Kidney (tissue), 14 donors: Measurements from ENCODE around the gene LLGL2. TPM values are rescaled to one million over a fixed set of nuclear protein-coding genes. Genes with fewer than 3 reads are reported as not detected.

Experiments
- DNase-seq, 5 donors: peaks; one replicate each; pipeline ENCODE4 v3.0.0-alpha.2; 2013 to 2020
- FAIRE-seq: peaks from 2 replicates; lab custom pipeline; 2012; peaks lifted over from hg19 to GRCh38; lab: Jason Lieb, UNC
- H3K27ac ChIP-seq, 2 donors: one replicate each; pipeline ENCODE4 v1.7.0; 2013; ENCODE audit warnings: low read depth in 2 of 2, low read length in 2 of 2, inconsistent platforms in 1 of 2
- H3K27me3 ChIP-seq: one replicate; pipeline ENCODE4 v1.7.1; 2013; ENCODE audit warnings: low read length, inconsistent platforms; ENCODE audit not compliant: control insufficient read depth, insufficient read depth
- H3K36me3 ChIP-seq, 3 donors: one replicate each; pipeline versions ENCODE4 v1.7.0 to v1.7.1; 2013; ENCODE audit warnings: low read length in 3 of 3, control low read depth in 1 of 3, inconsistent platforms in 1 of 3; ENCODE audit not compliant: insufficient read depth in 3 of 3, control insufficient read depth in 2 of 3
- H3K4me1 ChIP-seq, 3 donors: one replicate each; pipeline versions ENCODE4 v1.7.0 to v1.7.1; 2013; ENCODE audit warnings: low read length in 3 of 3, inconsistent platforms in 1 of 3, low read depth in 1 of 3; ENCODE audit not compliant: control insufficient read depth in 2 of 3, insufficient read depth in 2 of 3
- H3K4me3 ChIP-seq, 3 donors: one replicate each; pipeline versions ENCODE4 v1.7.0 to v1.8.1; 2013; ENCODE audit warnings: low read length in 3 of 3, control low read depth in 1 of 3, inconsistent platforms in 1 of 3
- H3K9ac ChIP-seq, 3 donors: one replicate each; pipeline versions ENCODE4 v1.7.0 to v1.7.1; 2013; ENCODE audit warnings: low read length in 3 of 3, control low read depth in 1 of 3, inconsistent platforms in 1 of 3
- H3K9me3 ChIP-seq, 3 donors: one replicate each; pipeline versions ENCODE4 v1.7.0 to v1.7.1; 2013; ENCODE audit warnings: low read length in 3 of 3, control low read depth in 1 of 3, inconsistent platforms in 1 of 3; ENCODE audit not compliant: control insufficient read depth in 2 of 3, insufficient read depth in 1 of 3
- intact Hi-C: fragments of 100-400 bp; cut with DNase I; formaldehyde crosslinking; loops from one replicate; pipeline ENCODE4 v1.11.1; 2022
- polyA plus RNA-seq: library from polyadenylated mRNA; stranded (reverse); fragments of 350-450 nt; fragmentation: Illumina TruSeq; extraction: RNeasy Lipid Tissue Mini Kit (QIAGEN cat#74804); gene quantifications from one replicate; pipeline ENCODE4 v1.2.3, GENCODE V29; 2014; ENCODE audit warnings: low read depth, low replicate concordance; ENCODE audit not compliant: insufficient read depth
- total RNA-seq: library from RNA; stranded (reverse); fragmentation: NEBNext Ultra II Directional; extraction: Animal tissue kit (Norgen Biotek cat#: 25700); gene quantifications from one replicate; pipeline ENCODE4 v1.2.1, GENCODE V29; 2021
- TF ChIP-seq, protein P1 (sequence below): IDR thresholded peaks from 3 replicates; pipeline ENCODE4 v1.5.1; 2012; ENCODE audit warnings: mild to moderate bottlenecking, moderate library complexity, borderline replicate concordance; ENCODE audit not compliant: insufficient read depth; ENCODE audit errors: extremely low read depth
- donor health status: control.
- donor health status: control.
- donor health status: control.
- donor health status: control.
- donor health status: control.
- donor health status: DM: yes; HTN: yes; CAD: no.
- donor health status: Normal renal cell carcinoma (clear cell type).

Gene LLGL2
- total and polyA plus RNA-seq, 2 donors from 2014 or later = 181 to 262 TPM

DNA sequence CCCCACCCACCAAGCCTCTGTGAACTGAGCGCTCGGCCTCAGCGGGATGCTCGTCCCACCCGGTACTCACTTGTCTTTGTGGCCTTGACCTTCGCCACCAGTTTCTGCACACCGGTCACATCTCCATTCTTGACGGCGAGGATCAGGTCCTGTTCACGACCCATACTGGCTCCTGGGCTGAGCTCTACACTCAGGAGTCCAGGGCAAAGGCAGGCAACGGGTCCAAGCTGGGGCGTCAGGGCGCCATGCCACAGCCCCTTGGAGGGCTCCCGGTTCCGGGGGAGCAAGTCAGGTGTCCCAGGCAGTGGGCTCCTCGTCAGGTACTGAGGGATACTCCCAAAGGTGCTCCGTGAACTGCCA, 11.9 kb upstream of the LLGL2 start:
- Histone ChIP-seq H3K9ac (peak overlapping the region in 2 of 3 donors; percentile 61 to 95), H3K27ac (peak overlapping the region; percentile 89), H3K4me1 (peaks cover 0 to 41% (median 39%) of the 10 kb centered on the region in 3 donors), H3K27me3 (no peaks in the 10 kb centered on the region), H3K9me3 (no peaks in the 10 kb centered on the region), H3K4me3 (peak overlapping the region in 2 of 3 donors; percentile 81 to 86), H3K36me3 (peaks cover 0 to 21% (median 2%) of the 10 kb centered on the region in 3 donors)
- TF ChIP-seq, protein P1, sequence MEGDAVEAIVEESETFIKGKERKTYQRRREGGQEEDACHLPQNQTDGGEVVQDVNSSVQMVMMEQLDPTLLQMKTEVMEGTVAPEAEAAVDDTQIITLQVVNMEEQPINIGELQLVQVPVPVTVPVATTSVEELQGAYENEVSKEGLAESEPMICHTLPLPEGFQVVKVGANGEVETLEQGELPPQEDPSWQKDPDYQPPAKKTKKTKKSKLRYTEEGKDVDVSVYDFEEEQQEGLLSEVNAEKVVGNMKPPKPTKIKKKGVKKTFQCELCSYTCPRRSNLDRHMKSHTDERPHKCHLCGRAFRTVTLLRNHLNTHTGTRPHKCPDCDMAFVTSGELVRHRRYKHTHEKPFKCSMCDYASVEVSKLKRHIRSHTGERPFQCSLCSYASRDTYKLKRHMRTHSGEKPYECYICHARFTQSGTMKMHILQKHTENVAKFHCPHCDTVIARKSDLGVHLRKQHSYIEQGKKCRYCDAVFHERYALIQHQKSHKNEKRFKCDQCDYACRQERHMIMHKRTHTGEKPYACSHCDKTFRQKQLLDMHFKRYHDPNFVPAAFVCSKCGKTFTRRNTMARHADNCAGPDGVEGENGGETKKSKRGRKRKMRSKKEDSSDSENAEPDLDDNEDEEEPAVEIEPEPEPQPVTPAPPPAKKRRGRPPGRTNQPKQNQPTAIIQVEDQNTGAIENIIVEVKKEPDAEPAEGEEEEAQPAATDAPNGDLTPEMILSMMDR = no peak
- FAIRE-seq = no peak
- peak in 2 of 5 donors; percentile 58 to 75 for DNase-seq
- intact Hi-C loops = no loop called here

DNA sequence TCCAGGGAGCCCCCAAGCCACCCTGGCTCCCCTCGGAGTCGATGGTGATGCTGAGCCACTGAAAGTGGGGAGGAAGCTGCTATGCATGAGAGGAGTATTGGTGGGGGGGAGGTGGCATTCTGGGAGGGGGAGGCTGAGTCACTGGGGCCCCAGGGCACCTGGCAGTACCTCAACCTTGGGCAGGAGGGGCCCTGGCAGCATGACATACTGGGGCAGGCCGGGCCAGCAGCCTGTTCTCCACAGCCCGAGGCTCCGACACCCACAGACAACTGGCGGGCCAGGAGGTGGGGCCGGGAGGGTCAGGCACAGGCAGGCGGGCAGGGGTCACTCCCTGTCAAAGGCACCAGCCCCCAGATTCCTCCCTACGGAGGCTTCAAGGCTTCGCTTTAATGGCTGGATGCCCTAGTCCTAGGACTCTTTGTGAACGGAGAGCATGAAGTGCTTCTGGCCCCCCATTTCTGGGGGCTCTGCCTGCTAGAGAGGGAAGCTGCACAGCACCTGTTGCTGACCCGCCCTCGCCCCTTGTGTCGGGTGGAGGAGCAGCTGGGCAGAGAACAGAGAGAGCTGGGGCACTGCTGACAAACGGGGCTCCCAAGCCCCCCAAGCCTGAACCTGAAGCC, 11.1 kb upstream of the LLGL2 start:
- TF ChIP-seq, protein P1 = no peak
- intact Hi-C loops = no loop called here
- DNase-seq (peak in 3 of 5 donors; percentile 46 to 93 (median 82)), FAIRE-seq (no peak)
- peak overlapping the region; percentile 89 for H3K27ac ChIP-seq
- no peaks in the 10 kb centered on the region for H3K9me3 ChIP-seq
- peak overlapping the region; percentile 62 to 86 (median 81) for H3K4me3 ChIP-seq
- peak overlapping the region in 2 of 3 donors; percentile 90 to 95 for H3K9ac ChIP-seq
- peaks cover 0 to 21% (median 2%) of the 10 kb centered on the region in 3 donors for H3K36me3 ChIP-seq
- H3K27me3 ChIP-seq = no peaks in the 10 kb centered on the region
- peaks cover 0 to 33% (median 31%) of the 10 kb centered on the region in 3 donors for H3K4me1 ChIP-seq

DNA sequence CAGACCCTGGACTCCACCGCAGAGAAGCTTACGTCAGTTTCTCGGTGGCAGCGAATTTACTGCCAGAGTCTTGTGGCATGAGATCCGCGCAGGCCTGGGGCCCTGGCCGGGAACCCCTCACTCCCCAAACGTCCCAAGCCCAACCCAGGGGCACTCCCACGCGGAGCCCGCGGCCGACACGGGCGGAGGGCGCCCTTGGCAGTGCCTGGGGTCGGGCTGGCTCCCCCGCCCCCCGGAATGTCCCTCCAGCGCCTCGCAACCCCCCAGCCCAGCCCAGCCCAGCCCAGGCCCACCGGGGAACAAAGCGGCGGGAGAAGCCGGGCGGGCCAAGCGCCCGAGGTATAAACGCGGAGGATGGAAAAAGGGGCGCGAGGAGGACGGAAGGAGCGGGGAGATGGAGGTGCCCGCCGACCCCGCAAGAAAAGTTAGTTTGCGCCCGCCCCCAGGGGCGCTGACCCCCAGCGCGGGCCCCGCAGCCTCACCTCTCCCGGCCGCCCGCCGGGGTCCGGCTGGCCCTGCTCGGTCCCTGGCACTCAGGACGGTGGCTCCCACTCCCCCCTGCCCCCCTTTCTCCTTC, 10.5 kb upstream of the LLGL2 start:
- Histone ChIP-seq H3K9me3 (no peaks in the 10 kb centered on the region), H3K4me3 (peak overlapping the region; percentile 62 to 86 (median 81)), H3K27ac (peak overlapping the region; percentile 89), H3K27me3 (no peaks in the 10 kb centered on the region), H3K4me1 (peaks cover 0 to 28% (median 28%) of the 10 kb centered on the region in 3 donors), H3K9ac (peak overlapping the region in 2 of 3 donors; percentile 90 to 95), H3K36me3 (peaks cover 2 to 21% (median 2%) of the 10 kb centered on the region in 3 donors)
- TF ChIP-seq, protein P1 = no peak
- peak in 3 of 5 donors; percentile 56 to 78 (median 61) for DNase-seq
- intact Hi-C loops = no loop called here
- no peak for FAIRE-seq
